ENCODE results near the gene GALNT2.

GALNT2 gene

GRCh38 chr1:230136453-230137336, 69.7 kb downstream of the GALNT2 start:
- no peak for DNase-seq

- DNase-seq = no peak
Observed at GRCh38 chr1:230137337-230137815, 70.3 kb downstream of the GALNT2 start.

GRCh38 chr1:230138561-230139239, 71.7 kb downstream of the GALNT2 start:
- no peak for DNase-seq

- no peak for DNase-seq
Observed at GRCh38 chr1:230139315-230139714, 72.3 kb downstream of the GALNT2 start.

- DNase-seq = no peak
Observed at GRCh38 chr1:230139741-230140140, 72.7 kb downstream of the GALNT2 start.

- no peak for DNase-seq
Observed at GRCh38 chr1:230140221-230141020, 73.4 kb downstream of the GALNT2 start.

- no peak for DNase-seq
Observed at GRCh38 chr1:230141021-230141648, 74.1 kb downstream of the GALNT2 start.

GRCh38 chr1:230141797-230142607, 75.0 kb downstream of the GALNT2 start:
- DNase-seq = no peak

GRCh38 chr1:230142608-230143210, 75.7 kb downstream of the GALNT2 start:
- DNase-seq = no peak

GRCh38 chr1:230143534-230143933, 76.5 kb downstream of the GALNT2 start:
- DNase-seq = no peak

- DNase-seq = no peak
Observed at GRCh38 chr1:230144010-230144614, 77.1 kb downstream of the GALNT2 start.

- DNase-seq = no peak
Observed at GRCh38 chr1:230144758-230145504, 77.9 kb downstream of the GALNT2 start.

GRCh38 chr1:230145505-230145899, 78.5 kb downstream of the GALNT2 start:
- no peak for DNase-seq

GRCh38 chr1:230145953-230146476, 79.0 kb downstream of the GALNT2 start:
- no peak for DNase-seq

GRCh38 chr1:230146709-230147108, 79.7 kb downstream of the GALNT2 start:
- DNase-seq = no peak

GRCh38 chr1:230147253-230148125, 80.5 kb downstream of the GALNT2 start:
- no peak for DNase-seq

GRCh38 chr1:230148126-230148652, 81.2 kb downstream of the GALNT2 start:
- DNase-seq = no peak

GRCh38 chr1:230148768-230149469, 81.9 kb downstream of the GALNT2 start:
- DNase-seq = no peak
